ENCODE measurements around the gene MESP1.
A peak's percentile ranks its signal among the peaks of the same experiment; 100 is the strongest.

Gene MESP1

GRCh38 chr15:89740137-89740536, 10.9 kb downstream of the MESP1 start:
- peak overlapping the region; percentile 70 for H3K4me2 ChIP-seq (ENCODE audit: low read depth, low read length, poor library complexity, severe bottlenecking)
- no peaks in the 10 kb centered on the region for H4K20me1 ChIP-seq (ENCODE audit: insufficient read depth, low read length, poor library complexity, severe bottlenecking)
- H3K9me2 ChIP-seq (replicated peaks; ENCODE audit: low read depth, low read length) = no peaks in the 10 kb centered on the region
- no peaks in the 10 kb centered on the region for H3K9me3 ChIP-seq (ENCODE audit: insufficient read depth, low read depth, low read length)
- H3K4me3 ChIP-seq (ENCODE audit: low read length, poor library complexity, severe bottlenecking) = peak overlapping the region; percentile 59
- H3K27me3 ChIP-seq (ENCODE audit: insufficient read depth, low read length, poor library complexity, severe bottlenecking) = no peaks in the 10 kb centered on the region
- no peaks in the 10 kb centered on the region for H3K79me2 ChIP-seq (ENCODE audit: insufficient read depth, low read length)
- no peaks in the 10 kb centered on the region for H3K36me3 ChIP-seq (ENCODE audit: insufficient read depth, low read length)
- no peaks in the 10 kb centered on the region for H3K4me1 ChIP-seq (ENCODE audit: insufficient read depth, low read length, poor library complexity, severe bottlenecking)
- H3F3A ChIP-seq (ENCODE audit: low read depth) = no peaks in the 10 kb centered on the region
- TF ChIP-seq CTCF (conservative IDR thresholded peaks at IDR 0.05; ENCODE audit: low read length) (peak; percentile 88), EZH2phosphoT487 (IDR thresholded peaks at IDR 0.05; ENCODE audit: borderline replicate concordance) (no peak)
- peak overlapping the region; percentile 53 for H3K9ac ChIP-seq (ENCODE audit: low read depth, low read length, poor library complexity, severe bottlenecking)
- peak overlapping the region; percentile 100 for H2AFZ ChIP-seq (ENCODE audit: low read length)

- TF ChIP-seq CTCF (conservative IDR thresholded peaks at IDR 0.05; ENCODE audit: low read length) (no peak), EZH2phosphoT487 (IDR thresholded peaks at IDR 0.05; ENCODE audit: borderline replicate concordance) (no peak)
- Histone ChIP-seq H3F3A (ENCODE audit: low read depth) (no peaks in the 10 kb centered on the region), H3K79me2 (ENCODE audit: insufficient read depth, low read length) (no peaks in the 10 kb centered on the region), H3K9ac (ENCODE audit: low read depth, low read length, poor library complexity, severe bottlenecking) (no peak overlapping the region), H3K4me3 (ENCODE audit: low read length, poor library complexity, severe bottlenecking) (no peak overlapping the region), H3K9me3 (ENCODE audit: insufficient read depth, low read depth, low read length) (no peaks in the 10 kb centered on the region), H2AFZ (ENCODE audit: low read length) (no peak overlapping the region), H3K4me1 (ENCODE audit: insufficient read depth, low read length, poor library complexity, severe bottlenecking) (no peaks in the 10 kb centered on the region), H3K4me2 (ENCODE audit: low read depth, low read length, poor library complexity, severe bottlenecking) (no peak overlapping the region), H3K36me3 (ENCODE audit: insufficient read depth, low read length) (no peaks in the 10 kb centered on the region), H3K27me3 (ENCODE audit: insufficient read depth, low read length, poor library complexity, severe bottlenecking) (no peaks in the 10 kb centered on the region), H4K20me1 (ENCODE audit: insufficient read depth, low read length, poor library complexity, severe bottlenecking) (no peaks in the 10 kb centered on the region), H3K9me2 (replicated peaks; ENCODE audit: low read depth, low read length) (no peaks in the 10 kb centered on the region)
Measured at GRCh38 chr15:89735773-89736172, 15.3 kb downstream of the MESP1 start.

GRCh38 chr15:89732451-89733172, 18.4 kb downstream of the MESP1 start:
- TF ChIP-seq EZH2phosphoT487 (IDR thresholded peaks at IDR 0.05; ENCODE audit: borderline replicate concordance) = no peak
- TF ChIP-seq CTCF (conservative IDR thresholded peaks at IDR 0.05; ENCODE audit: low read length) = no peak
- Histone ChIP-seq H3K9me3 (ENCODE audit: insufficient read depth, low read depth, low read length) (no peaks in the 10 kb centered on the region), H3K4me3 (ENCODE audit: low read length, poor library complexity, severe bottlenecking) (no peak overlapping the region), H3K36me3 (ENCODE audit: insufficient read depth, low read length) (no peaks in the 10 kb centered on the region), H3K9me2 (replicated peaks; ENCODE audit: low read depth, low read length) (no peaks in the 10 kb centered on the region), H3K79me2 (ENCODE audit: insufficient read depth, low read length) (no peaks in the 10 kb centered on the region), H3K9ac (ENCODE audit: low read depth, low read length, poor library complexity, severe bottlenecking) (no peak overlapping the region), H3K27me3 (ENCODE audit: insufficient read depth, low read length, poor library complexity, severe bottlenecking) (no peaks in the 10 kb centered on the region), H2AFZ (ENCODE audit: low read length) (no peak overlapping the region), H3K4me2 (ENCODE audit: low read depth, low read length, poor library complexity, severe bottlenecking) (no peak overlapping the region), H3K4me1 (ENCODE audit: insufficient read depth, low read length, poor library complexity, severe bottlenecking) (no peaks in the 10 kb centered on the region), H3F3A (ENCODE audit: low read depth) (no peaks in the 10 kb centered on the region), H4K20me1 (ENCODE audit: insufficient read depth, low read length, poor library complexity, severe bottlenecking) (no peaks in the 10 kb centered on the region)
